MM.1S (cell line): ENCODE results near the gene C20orf202.

ENCODE experiments used
- DNase-seq: peaks from one replicate; pipeline ENCODE4 v3.0.0-alpha.2; 2015
- H2AFZ ChIP-seq: fragments of 300-600 bp; sonication (generic); 2 replicates; pipeline ENCODE4 v1.6.0; 2016; ENCODE audit warnings: antibody characterized with exemption, low read length
- H3F3A ChIP-seq: fragments of 300-600 bp; sonication (generic); 2 replicates; pipeline ENCODE4 v1.6.1; 2016; ENCODE audit warnings: mild to moderate bottlenecking, antibody characterized with exemption, low read length, moderate library complexity, mixed read lengths; ENCODE audit not compliant: insufficient read depth
- H3K27ac ChIP-seq: fragments of 300-600 bp; sonication (generic); 2 replicates; pipeline ENCODE4 v1.5.1; 2016; ENCODE audit warnings: mild to moderate bottlenecking, low read length
- H3K27me3 ChIP-seq: fragments of 300-600 bp; sonication (generic); replicated peaks from 2 replicates; pipeline ENCODE4 v1.6.0; 2016; ENCODE audit warnings: low read length; ENCODE audit not compliant: insufficient read depth
- H3K36me3 ChIP-seq: fragments of 300-600 bp; sonication (generic); replicated peaks from 2 replicates; pipeline ENCODE4 v1.6.1; 2016; ENCODE audit warnings: mild to moderate bottlenecking, low read length, mixed read lengths; ENCODE audit not compliant: insufficient read depth
- H3K4me1 ChIP-seq: fragments of 300-600 bp; sonication (generic); 2 replicates; pipeline ENCODE4 v1.6.1; 2016; ENCODE audit warnings: low read length, mixed read lengths
- H3K4me2 ChIP-seq: fragments of 300-600 bp; sonication (generic); 2 replicates; pipeline ENCODE4 v1.6.0; 2016; ENCODE audit warnings: low read depth, low read length
- H3K4me3 ChIP-seq: fragments of 300-600 bp; sonication (generic); 2 replicates; pipeline ENCODE4 v1.5.1; 2016; ENCODE audit warnings: low read length, mixed read lengths
- H3K79me2 ChIP-seq: fragments of 300-600 bp; sonication (generic); 2 replicates; pipeline ENCODE4 v1.6.1; 2016; ENCODE audit warnings: mixed run types, low read length, mixed read lengths
- H3K9ac ChIP-seq: fragments of 300-600 bp; sonication (generic); 2 replicates; pipeline ENCODE4 v1.6.1; 2016; ENCODE audit warnings: low read length, mixed read lengths
- H3K9me2 ChIP-seq: fragments of 300-600 bp; sonication (generic); replicated peaks from 2 replicates; pipeline ENCODE4 v1.6.1; 2016; ENCODE audit warnings: mild to moderate bottlenecking, low read length, mixed read lengths; ENCODE audit not compliant: insufficient read depth
- H3K9me3 ChIP-seq: fragments of 300-600 bp; sonication (generic); replicated peaks from 2 replicates; pipeline ENCODE4 v1.6.1; 2016; ENCODE audit warnings: mild to moderate bottlenecking, low read length, mixed read lengths; ENCODE audit not compliant: insufficient read depth
- H4K20me1 ChIP-seq: fragments of 300-600 bp; sonication (generic); 2 replicates; pipeline ENCODE4 v1.6.1; 2016; ENCODE audit warnings: mild to moderate bottlenecking, low read length, moderate library complexity, mixed read lengths; ENCODE audit not compliant: insufficient read depth
- CTCF ChIP-seq: fragments of 300-600 bp; sonication (generic); IDR thresholded peaks from 2 replicates; pipeline ENCODE4 v1.5.1; 2016; ENCODE audit warnings: antibody characterized with exemption, low read length, mixed read lengths
- EZH2 ChIP-seq: fragments of 300-600 bp; sonication (generic); optimal IDR thresholded peaks from 2 replicates; pipeline ENCODE3; 2017; ENCODE audit warnings: low read depth, mild to moderate bottlenecking, antibody characterized with exemption, low read length, mixed read lengths
- EZH2phosphoT487 ChIP-seq: fragments of 300-600 bp; sonication (generic); IDR thresholded peaks from 2 replicates; pipeline ENCODE4 v1.6.1; 2018; ENCODE audit warnings: antibody characterized with exemption, low read length

The C20orf202 gene

GRCh38 chr20:1252416-1252815 is 49.2 kb downstream of the C20orf202 start:
- no peak for DNase-seq
- Histone ChIP-seq H4K20me1 (no peaks in the 10 kb centered on the region), H3K4me3 (no peak overlapping the region), H3K9me3 (no peaks in the 10 kb centered on the region), H3K79me2 (no peaks in the 10 kb centered on the region), H3K36me3 (no peaks in the 10 kb centered on the region), H3K4me1 (peaks cover 18% of the 10 kb centered on the region), H3F3A (peaks cover 11% of the 10 kb centered on the region), H2AFZ (no peak overlapping the region), H3K4me2 (no peak overlapping the region), H3K9ac (no peak overlapping the region), H3K9me2 (no peaks in the 10 kb centered on the region), H3K27ac (no peak overlapping the region), H3K27me3 (no peaks in the 10 kb centered on the region; the same call in 1 of the 2 replicates)
- no peak for TF ChIP-seq EZH2phosphoT487

GRCh38 chr20:1254254-1254653 is 51.0 kb downstream of the C20orf202 start:
- Histone ChIP-seq H3K4me3 (no peak overlapping the region), H3K79me2 (no peaks in the 10 kb centered on the region), H3K9me3 (no peaks in the 10 kb centered on the region), H3K9ac (no peak overlapping the region), H3K27me3 (no peaks in the 10 kb centered on the region; the same call in 1 of the 2 replicates), H3K36me3 (no peaks in the 10 kb centered on the region), H3K9me2 (no peaks in the 10 kb centered on the region), H3F3A (no peaks in the 10 kb centered on the region), H3K4me2 (no peak overlapping the region), H3K27ac (no peak overlapping the region), H2AFZ (no peak overlapping the region), H4K20me1 (no peaks in the 10 kb centered on the region), H3K4me1 (peaks cover 3% of the 10 kb centered on the region; the same call in 1 of the 2 replicates)
- DNase-seq, result no peak
- no peak for TF ChIP-seq CTCF
- no peak for TF ChIP-seq EZH2
- TF ChIP-seq EZH2phosphoT487, result no peak

GRCh38 chr20:1255675-1256074 is 52.4 kb downstream of the C20orf202 start:
- no peaks in the 10 kb centered on the region for H3K4me1 ChIP-seq
- no peak overlapping the region for H3K4me2 ChIP-seq
- no peaks in the 10 kb centered on the region for H3K36me3 ChIP-seq
- no peak overlapping the region for H2AFZ ChIP-seq
- no peak overlapping the region for H3K27ac ChIP-seq
- TF ChIP-seq CTCF (no peak), EZH2phosphoT487 (no peak), EZH2 (no peak)
- H3K9me2 ChIP-seq, result no peaks in the 10 kb centered on the region
- no peaks in the 10 kb centered on the region for H3K9me3 ChIP-seq
- no peaks in the 10 kb centered on the region; the same call in 1 of the 2 replicates for H3K27me3 ChIP-seq
- no peaks in the 10 kb centered on the region for H4K20me1 ChIP-seq
- no peaks in the 10 kb centered on the region for H3K79me2 ChIP-seq
- H3K9ac ChIP-seq, result no peak overlapping the region
- H3F3A ChIP-seq, result no peaks in the 10 kb centered on the region
- no peak overlapping the region for H3K4me3 ChIP-seq
- DNase-seq, result no peak
